Measurements from ENCODE around the gene PID1.
"Not testable (repeated sequence)": the region's sequence is repeated elsewhere in the genome, so short reads cannot be mapped to it uniquely, and the experiment has no call there.

Gene PID1

DNA sequence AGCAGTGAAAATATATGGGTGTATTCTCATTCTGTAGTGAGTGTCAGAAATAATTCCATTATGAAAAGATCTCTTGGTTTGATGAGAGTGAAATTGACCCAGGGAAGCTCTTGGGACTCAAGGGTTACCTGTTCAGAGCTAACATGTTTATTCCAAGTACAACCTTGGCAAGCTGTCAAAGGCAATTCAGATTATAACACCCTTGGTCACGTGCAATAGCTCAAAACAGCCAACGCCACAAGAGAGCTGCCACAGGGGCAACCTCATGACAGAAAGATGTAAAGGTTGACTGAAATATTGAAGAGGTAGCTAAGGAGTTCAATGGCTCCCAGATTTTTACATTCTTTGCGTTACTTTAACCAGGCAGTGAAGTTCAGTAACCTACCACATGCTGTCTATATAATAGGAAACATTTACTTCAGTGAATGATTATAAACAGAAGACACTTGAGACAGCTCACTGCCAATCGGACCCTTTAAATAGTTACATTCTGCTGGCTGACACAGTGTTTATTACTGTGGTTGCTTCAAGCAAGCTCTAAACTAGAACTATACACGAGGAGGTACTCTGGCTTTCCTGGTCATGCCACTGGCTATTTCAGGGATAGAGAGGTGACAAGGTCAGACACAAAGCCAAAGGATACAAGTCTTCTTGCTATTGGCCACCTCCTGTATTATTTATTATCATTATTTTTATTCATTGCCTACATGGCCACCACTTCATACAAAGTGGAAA lies 187.3 kb downstream of the PID1 start:
- no peaks in the 10 kb centered on the region for H3K36me3 ChIP-seq (ENCODE audit: insufficient read depth, insufficient read length, low read length)
- no peak for TF ChIP-seq YY1 (IDR thresholded peaks at IDR 0.05; ENCODE audit: insufficient read depth, insufficient read length)
- no peak for TF ChIP-seq SUZ12 (IDR thresholded peaks at IDR 0.05; ENCODE audit: extremely low read depth, insufficient read depth, insufficient read length)
- no peak for TF ChIP-seq ZNF274 (IDR thresholded peaks at IDR 0.05; ENCODE audit: low read depth, low read length)
- no peak overlapping the region for H3K9ac ChIP-seq (ENCODE audit: insufficient read length, low read depth)
- DNase-seq (ENCODE audit: low read depth, low spot score) = no peak
- H3K9me3 ChIP-seq (ENCODE audit: insufficient read depth, low read length) = no peaks in the 10 kb centered on the region
- H3K4me1 ChIP-seq (ENCODE audit: insufficient read depth, insufficient read length) = no peaks in the 10 kb centered on the region
- H3K27me3 ChIP-seq (ENCODE audit: insufficient read depth, insufficient read length) = no peaks in the 10 kb centered on the region
- no peak overlapping the region for H3K4me3 ChIP-seq (ENCODE audit: insufficient read length, low read depth)

DNA sequence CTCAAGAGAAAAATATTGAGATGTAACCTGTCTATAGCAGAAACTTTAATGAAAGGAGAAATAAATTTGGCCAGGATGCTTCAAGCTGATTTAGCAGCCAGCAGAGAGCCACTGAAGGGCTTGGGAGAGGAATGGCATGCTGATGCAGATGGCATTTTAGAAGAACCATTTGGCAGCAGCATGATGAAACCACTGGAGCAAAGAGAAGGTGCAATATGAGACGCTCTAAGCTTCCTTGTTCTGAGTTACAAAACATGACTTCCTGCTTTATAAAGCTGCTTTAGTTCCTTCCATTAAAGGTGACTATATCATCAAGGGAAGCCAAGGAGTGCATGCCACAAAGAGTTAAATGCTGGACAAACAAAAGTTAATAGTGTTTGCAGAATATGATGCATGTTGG lies 189.7 kb downstream of the PID1 start:
- Histone ChIP-seq H3K9me3 (ENCODE audit: insufficient read depth, low read length) (no peaks in the 10 kb centered on the region), H3K27me3 (ENCODE audit: insufficient read depth, insufficient read length) (no peaks in the 10 kb centered on the region), H3K4me3 (ENCODE audit: insufficient read length, low read depth) (no peak overlapping the region), H3K4me1 (ENCODE audit: insufficient read depth, insufficient read length) (no peaks in the 10 kb centered on the region), H3K36me3 (ENCODE audit: insufficient read depth, insufficient read length, low read length) (no peaks in the 10 kb centered on the region), H3K9ac (ENCODE audit: insufficient read length, low read depth) (no peak overlapping the region)
- no peak for DNase-seq (ENCODE audit: low read depth, low spot score)
- TF ChIP-seq YY1 (IDR thresholded peaks at IDR 0.05; ENCODE audit: insufficient read depth, insufficient read length) (no peak), SUZ12 (IDR thresholded peaks at IDR 0.05; ENCODE audit: extremely low read depth, insufficient read depth, insufficient read length) (no peak), ZNF274 (IDR thresholded peaks at IDR 0.05; ENCODE audit: low read depth, low read length) (no peak)

DNA sequence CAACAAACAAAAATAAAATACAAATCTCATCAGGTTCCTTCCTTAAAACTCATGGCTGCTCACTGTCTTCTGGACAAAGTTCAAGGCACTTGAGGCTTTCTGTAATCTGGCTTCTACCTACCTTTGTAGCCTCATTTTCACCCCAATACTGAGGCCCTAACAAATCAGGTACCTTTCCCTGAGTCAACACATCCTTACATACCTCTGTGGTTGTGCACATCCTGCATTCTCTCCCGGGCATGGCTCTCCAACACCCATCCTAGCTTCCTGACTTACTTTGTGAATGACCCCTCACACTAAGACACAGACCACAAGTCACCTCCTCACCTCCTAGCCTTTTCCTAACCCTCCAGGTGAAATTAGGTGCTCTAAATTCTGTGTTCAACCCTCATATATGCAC lies 190.9 kb downstream of the PID1 start:
- no peak for DNase-seq (ENCODE audit: low read depth, low spot score)
- no peaks in the 10 kb centered on the region for H3K9me3 ChIP-seq (ENCODE audit: insufficient read depth, low read length)
- no peaks in the 10 kb centered on the region for H3K4me1 ChIP-seq (ENCODE audit: insufficient read depth, insufficient read length)
- TF ChIP-seq ZNF274 (IDR thresholded peaks at IDR 0.05; ENCODE audit: low read depth, low read length) (no peak), SUZ12 (IDR thresholded peaks at IDR 0.05; ENCODE audit: extremely low read depth, insufficient read depth, insufficient read length) (no peak), YY1 (IDR thresholded peaks at IDR 0.05; ENCODE audit: insufficient read depth, insufficient read length) (no peak)
- H3K4me3 ChIP-seq (ENCODE audit: insufficient read length, low read depth) = no peak overlapping the region
- H3K36me3 ChIP-seq (ENCODE audit: insufficient read depth, insufficient read length, low read length) = no peaks in the 10 kb centered on the region
- no peak overlapping the region for H3K9ac ChIP-seq (ENCODE audit: insufficient read length, low read depth)
- no peaks in the 10 kb centered on the region for H3K27me3 ChIP-seq (ENCODE audit: insufficient read depth, insufficient read length)

DNA sequence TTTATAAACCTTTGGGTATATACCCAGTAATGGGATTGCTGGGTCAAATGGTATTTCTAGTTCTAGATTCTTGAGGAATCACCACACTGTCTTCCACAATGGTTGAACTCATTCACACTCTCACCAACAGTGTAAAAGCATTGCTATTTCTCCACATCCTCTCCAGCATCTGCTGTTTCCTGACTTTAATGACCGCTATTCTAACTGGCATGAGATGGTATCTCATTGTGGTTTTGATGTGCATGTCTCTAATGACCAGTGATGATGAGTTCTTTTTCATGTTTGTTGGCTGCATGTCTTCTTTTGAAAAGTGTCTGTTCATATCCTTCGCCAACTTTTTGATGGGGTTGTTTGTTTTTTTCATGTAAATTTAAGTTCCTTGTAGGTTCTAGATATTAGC lies 194.2 kb downstream of the PID1 start:
- H3K27me3 ChIP-seq (ENCODE audit: insufficient read depth, insufficient read length); H3K36me3 ChIP-seq (ENCODE audit: insufficient read depth, insufficient read length, low read length); H3K9me3 ChIP-seq (ENCODE audit: insufficient read depth, low read length); H3K9ac ChIP-seq (ENCODE audit: insufficient read length, low read depth); H3K4me1 ChIP-seq (ENCODE audit: insufficient read depth, insufficient read length); DNase-seq (ENCODE audit: low read depth, low spot score); H3K4me3 ChIP-seq (ENCODE audit: insufficient read length, low read depth): not testable (repeated sequence)

DNA sequence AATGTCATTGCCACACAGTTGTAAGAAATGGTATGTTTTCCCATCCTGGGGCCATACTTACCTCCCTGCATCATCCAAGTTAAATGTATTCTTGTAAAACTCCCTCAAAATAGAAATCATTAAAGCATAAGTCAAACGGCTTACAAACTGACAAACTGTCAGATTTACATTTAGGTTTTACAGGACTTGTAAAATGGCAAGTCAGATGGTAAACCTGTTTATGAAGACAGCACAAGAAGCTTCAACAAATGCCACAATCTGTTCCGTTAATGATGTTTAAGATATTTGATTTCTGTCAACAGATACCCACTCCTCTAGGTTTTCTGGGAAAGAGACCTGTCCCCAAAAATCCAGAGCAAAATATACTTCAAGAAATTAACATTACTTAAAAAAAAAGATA lies 197.2 kb downstream of the PID1 start:
- DNase-seq (ENCODE audit: low read depth, low spot score) = no peak
- no peaks in the 10 kb centered on the region; the same call in 1 of the 2 replicates for H3K9me3 ChIP-seq (ENCODE audit: insufficient read depth, low read length)
- TF ChIP-seq ZNF274 (IDR thresholded peaks at IDR 0.05; ENCODE audit: low read depth, low read length) = no peak

DNA sequence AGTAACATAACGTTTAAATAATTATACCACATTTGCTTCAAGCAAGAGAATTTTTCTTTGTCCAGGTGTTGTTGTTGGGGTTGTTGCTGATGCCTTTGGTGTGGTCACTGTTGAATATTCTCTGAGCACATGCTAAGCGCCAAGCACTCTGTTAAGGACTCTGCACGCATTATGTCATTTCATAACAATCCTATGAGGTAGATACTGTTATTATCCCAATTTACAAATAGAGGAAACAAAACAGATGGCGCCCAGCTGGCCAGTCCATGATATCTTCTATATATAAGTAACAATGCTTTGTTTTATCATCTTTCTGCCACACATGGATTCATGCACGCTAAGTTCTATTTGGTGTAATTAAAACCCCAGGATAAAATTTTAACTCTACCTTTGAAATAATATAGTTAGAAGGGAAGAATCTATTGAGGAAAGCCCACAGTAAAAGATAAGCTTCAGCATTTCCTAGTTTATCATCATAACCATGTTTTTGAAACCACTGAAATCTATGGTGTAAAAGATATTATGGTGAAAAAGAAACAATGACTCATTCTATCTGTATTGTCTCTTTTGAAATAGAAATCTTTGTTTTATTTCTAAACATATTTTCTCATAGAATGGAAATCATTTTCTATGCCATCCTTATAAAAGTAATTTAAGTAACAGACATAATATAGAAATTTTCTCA lies 199.7 kb downstream of the PID1 start:
- no peak overlapping the region for H3K4me3 ChIP-seq (ENCODE audit: insufficient read length, low read depth)
- no peak overlapping the region for H3K9ac ChIP-seq (ENCODE audit: insufficient read length, low read depth)
- no peak for DNase-seq (ENCODE audit: low read depth, low spot score)
- H3K4me1 ChIP-seq (ENCODE audit: insufficient read depth, insufficient read length) = no peaks in the 10 kb centered on the region
- no peaks in the 10 kb centered on the region for H3K36me3 ChIP-seq (ENCODE audit: insufficient read depth, insufficient read length, low read length)
- no peaks in the 10 kb centered on the region for H3K27me3 ChIP-seq (ENCODE audit: insufficient read depth, insufficient read length)
- TF ChIP-seq ZNF274 (IDR thresholded peaks at IDR 0.05; ENCODE audit: low read depth, low read length) (no peak), SUZ12 (IDR thresholded peaks at IDR 0.05; ENCODE audit: extremely low read depth, insufficient read depth, insufficient read length) (no peak)
- H3K9me3 ChIP-seq (ENCODE audit: insufficient read depth, low read length) = no peaks in the 10 kb centered on the region; the same call in 1 of the 2 replicates

More for the DNA sequence above, 197.2 kb downstream of the PID1 start:
- Histone ChIP-seq H3K4me3 (ENCODE audit: insufficient read length, low read depth) (no peak overlapping the region), H3K9ac (ENCODE audit: insufficient read length, low read depth) (no peak overlapping the region), H3K36me3 (ENCODE audit: insufficient read depth, insufficient read length, low read length) (no peaks in the 10 kb centered on the region), H3K4me1 (ENCODE audit: insufficient read depth, insufficient read length) (no peaks in the 10 kb centered on the region), H3K27me3 (ENCODE audit: insufficient read depth, insufficient read length) (no peaks in the 10 kb centered on the region)

DNA sequence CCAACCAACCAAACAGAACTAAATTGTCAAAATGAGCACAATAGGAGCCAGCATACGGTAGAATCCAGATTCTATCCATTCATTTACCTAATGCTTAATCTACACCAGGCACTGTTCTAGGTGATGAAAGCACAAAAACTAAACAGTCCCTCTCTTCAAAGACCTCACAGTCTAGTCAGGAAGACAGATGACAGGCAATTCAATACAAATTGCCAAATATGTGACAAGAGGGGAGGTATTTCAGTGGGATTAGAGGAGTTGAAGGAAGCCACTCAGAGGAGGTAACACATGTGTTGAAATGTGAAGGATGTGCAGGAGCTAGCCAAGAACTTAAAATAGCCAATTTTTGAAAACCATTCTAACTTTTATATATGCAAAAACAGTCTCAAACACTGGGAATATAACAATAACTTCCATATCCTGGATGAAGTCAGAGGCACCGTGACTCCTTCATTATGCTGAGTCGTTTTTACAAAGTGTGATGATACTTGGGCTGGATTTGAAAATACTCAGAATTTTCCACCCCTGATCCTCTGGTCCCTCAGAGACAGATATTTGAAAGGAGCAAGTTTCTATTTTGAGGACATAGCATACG lies 204.9 kb downstream of the PID1 start:
- no peak for DNase-seq (ENCODE audit: low read depth, low spot score)
- Histone ChIP-seq H3K27me3 (ENCODE audit: insufficient read depth, insufficient read length) (no peaks in the 10 kb centered on the region), H3K36me3 (ENCODE audit: insufficient read depth, insufficient read length, low read length) (no peaks in the 10 kb centered on the region), H3K4me1 (ENCODE audit: insufficient read depth, insufficient read length) (no peaks in the 10 kb centered on the region), H3K9me3 (ENCODE audit: insufficient read depth, low read length) (no peaks in the 10 kb centered on the region), H3K9ac (ENCODE audit: insufficient read length, low read depth) (no peak overlapping the region), H3K4me3 (ENCODE audit: insufficient read length, low read depth) (no peak overlapping the region)
- TF ChIP-seq SUZ12 (IDR thresholded peaks at IDR 0.05; ENCODE audit: extremely low read depth, insufficient read depth, insufficient read length) (no peak), YY1 (IDR thresholded peaks at IDR 0.05; ENCODE audit: insufficient read depth, insufficient read length) (no peak), ZNF274 (IDR thresholded peaks at IDR 0.05; ENCODE audit: low read depth, low read length) (no peak)
